H9 (cell line): Measurements from ENCODE around the gene MIPEP. TPM values are rescaled to one million over a fixed set of nuclear protein-coding genes. Genes with fewer than 3 reads are reported as not detected.

ENCODE experiments used
- DNase-seq: peaks from one replicate; pipeline ENCODE4 v3.0.0-alpha.2; 2017
- H2AFZ ChIP-seq: one replicate; pipeline ENCODE4 v1.6.1; 2013; ENCODE audit warnings: mild to moderate bottlenecking, low read length, control low read depth, moderate library complexity
- H2AK5ac ChIP-seq: 2 replicates; pipeline ENCODE4 v1.6.1; 2013; ENCODE audit warnings: low read length, control low read depth, mixed read lengths; ENCODE audit not compliant: insufficient read length
- H2BK120ac ChIP-seq: one replicate; pipeline ENCODE4 v1.6.1; 2013; ENCODE audit warnings: low read depth, mild to moderate bottlenecking, low read length, control low read depth, inconsistent platforms; ENCODE audit not compliant: poor library complexity, severe bottlenecking
- H2BK12ac ChIP-seq: 2 replicates; pipeline ENCODE4 v1.6.1; 2013; ENCODE audit warnings: low read length, control low read depth, mixed read lengths, low read depth; ENCODE audit not compliant: insufficient read length
- H2BK15ac ChIP-seq: 2 replicates; pipeline ENCODE4 v1.6.1; 2013; ENCODE audit warnings: low read depth, low read length, control low read depth
- H2BK20ac ChIP-seq: one replicate; pipeline ENCODE4 v1.6.1; 2013; ENCODE audit warnings: low read depth, mild to moderate bottlenecking, low read length, control low read depth, inconsistent platforms; ENCODE audit not compliant: poor library complexity, severe bottlenecking
- H2BK5ac ChIP-seq: 2 replicates; pipeline ENCODE4 v1.6.1; 2013; ENCODE audit warnings: low read length, control low read depth, mixed read lengths; ENCODE audit not compliant: insufficient read length
- H3K14ac ChIP-seq: 2 replicates; pipeline ENCODE4 v1.6.1; 2013; ENCODE audit warnings: low read length, control low read depth; ENCODE audit not compliant: insufficient read depth
- H3K18ac ChIP-seq: 2 replicates; pipeline ENCODE4 v1.6.1; 2013; ENCODE audit warnings: low read depth, mild to moderate bottlenecking, mixed read lengths, low read length, control low read depth; ENCODE audit not compliant: insufficient read length
- H3K23ac ChIP-seq: 2 replicates; pipeline ENCODE4 v1.6.1; 2013; ENCODE audit warnings: low read length, control low read depth, mixed read lengths, low read depth; ENCODE audit not compliant: insufficient read length
- H3K23me2 ChIP-seq: 2 replicates; pipeline ENCODE4 v1.6.1; 2013; ENCODE audit warnings: low read depth, mild to moderate bottlenecking, mixed read lengths, low read length, control low read depth; ENCODE audit not compliant: insufficient read length, poor library complexity, severe bottlenecking
- H3K27ac ChIP-seq: 2 replicates; pipeline ENCODE4 v1.5.1; 2013; ENCODE audit warnings: low read length, control low read depth, mixed read lengths, low read depth; ENCODE audit not compliant: insufficient read length
- H3K27me3 ChIP-seq: 2 replicates; pipeline ENCODE4 v1.6.1; 2013; ENCODE audit warnings: low read length, control low read depth, inconsistent platforms; ENCODE audit not compliant: insufficient read depth
- H3K4ac ChIP-seq: 2 replicates; pipeline ENCODE4 v1.6.1; 2013; ENCODE audit warnings: low read depth, mild to moderate bottlenecking, control low read depth, inconsistent platforms, low read length, moderate library complexity
- H3K4me1 ChIP-seq: 2 replicates; pipeline ENCODE4 v1.6.1; 2013; ENCODE audit warnings: low read length, control low read depth, inconsistent platforms; ENCODE audit not compliant: insufficient read depth
- H3K4me2 ChIP-seq: 2 replicates; pipeline ENCODE4 v1.6.1; 2013; ENCODE audit warnings: low read length, control low read depth, mixed read lengths; ENCODE audit not compliant: insufficient read length, insufficient read depth
- H3K56ac ChIP-seq: 2 replicates; pipeline ENCODE4 v1.6.1; 2013; ENCODE audit warnings: low read depth, mild to moderate bottlenecking, mixed read lengths, low read length, control low read depth; ENCODE audit not compliant: insufficient read length
- H3K79me1 ChIP-seq: 2 replicates; pipeline ENCODE4 v1.6.1; 2013; ENCODE audit warnings: low read depth, mild to moderate bottlenecking, moderate library complexity, low read length, control low read depth, inconsistent platforms; ENCODE audit not compliant: insufficient read depth, poor library complexity, severe bottlenecking
- H3K79me2 ChIP-seq: 2 replicates; pipeline ENCODE4 v1.6.1; 2013; ENCODE audit warnings: low read length, control low read depth, inconsistent platforms; ENCODE audit not compliant: insufficient read depth
- H3K9ac ChIP-seq: 2 replicates; pipeline ENCODE4 v1.6.1; 2013; ENCODE audit warnings: low read length, control low read depth, mixed read lengths; ENCODE audit not compliant: insufficient read length; ENCODE audit errors: extremely low read depth
- H3K9me3 ChIP-seq: one replicate; pipeline ENCODE4 v1.6.1; 2013; ENCODE audit warnings: low read depth, low read length, inconsistent platforms; ENCODE audit not compliant: control insufficient read depth
- H3T11ph ChIP-seq: one replicate; pipeline ENCODE4 v1.6.1; 2013; ENCODE audit warnings: mild to moderate bottlenecking, low read length, control low read depth, inconsistent platforms
- H4K20me1 ChIP-seq: one replicate; pipeline ENCODE4 v1.6.1; 2013; ENCODE audit not compliant: control insufficient read depth, insufficient read length, insufficient read depth
- H4K5ac ChIP-seq: 2 replicates; pipeline ENCODE4 v1.6.1; 2013; ENCODE audit warnings: low read depth, mild to moderate bottlenecking, mixed read lengths, low read length, control low read depth; ENCODE audit not compliant: insufficient read length
- H4K8ac ChIP-seq: replicated peaks from 2 replicates; pipeline ENCODE4 v1.6.1; 2013; ENCODE audit warnings: low read length, control low read depth, mixed read lengths, low read depth; ENCODE audit not compliant: insufficient read length
- H4K91ac ChIP-seq: 2 replicates; pipeline ENCODE4 v1.6.1; 2013; ENCODE audit warnings: low read depth, mild to moderate bottlenecking, moderate library complexity, mixed read lengths, low read length, control low read depth; ENCODE audit not compliant: insufficient read length
- H3K27ac Mint-ChIP-seq, 3 experiments: 2 replicates in 2 of 3; 3 replicates in 1 of 3; pipeline ENCODE4 v1.8.0; 2020 to 2021; ENCODE audit warnings: mixed read lengths in 3 of 3, mild to moderate bottlenecking in 1 of 3, moderate library complexity in 1 of 3
- H3K27me3 Mint-ChIP-seq: 2 replicates; pipeline ENCODE4 v1.8.0; 2021; ENCODE audit warnings: low read depth, mild to moderate bottlenecking, moderate library complexity, mixed read lengths
- H3K36me3 Mint-ChIP-seq, 3 experiments: 2 replicates in 2 of 3; 3 replicates in 1 of 3; pipeline ENCODE4 v1.8.0; 2020 to 2021; ENCODE audit warnings: low read depth in 3 of 3, mixed read lengths in 3 of 3; ENCODE audit not compliant: insufficient read depth in 1 of 3
- H3K4me1 Mint-ChIP-seq, 2 experiments: 2 replicates each; pipeline ENCODE4 v1.8.0; 2020; ENCODE audit warnings: mixed read lengths in 2 of 2
- H3K4me3 Mint-ChIP-seq, 2 experiments: 2 replicates in 1 of 2; 3 replicates in 1 of 2; pipeline ENCODE4 v1.8.0; 2020 to 2021; ENCODE audit warnings: mild to moderate bottlenecking in 2 of 2, mixed read lengths in 2 of 2, moderate library complexity in 1 of 2
- H3K9me3 Mint-ChIP-seq, 2 experiments: 2 replicates in 1 of 2; 3 replicates in 1 of 2; pipeline ENCODE4 v1.8.0; 2020; ENCODE audit warnings: mild to moderate bottlenecking in 2 of 2, mixed read lengths in 2 of 2, moderate library complexity in 1 of 2
- CTCF ChIP-seq: fragments of 200-600 bp; sonication (generic); conservative IDR thresholded peaks from 3 replicates; pipeline ENCODE4 v1.8.0; 2021; ENCODE audit warnings: antibody characterized with exemption, mild to moderate bottlenecking
- WGBS: extraction: QIAGEN DNeasy Blood & Tissue Kit; methylation state at CpG from one replicate; pipeline ENCODE4 v1.1.7; 2013; ENCODE audit warnings: missing lambda C conversion rate, low lambda C conversion rate, mixed read lengths; ENCODE audit not compliant: insufficient read length; ENCODE audit errors: extremely low coverage; 5-methylcytosine and 5-hydroxymethylcytosine counted together
- total RNA-seq: library from RNA; stranded (reverse); gene quantifications from 2 replicates; pipeline ENCODE4 v1.2.1, GENCODE V29; 2021

MIPEP gene
- total RNA-seq, 1 experiment from 2014 or later: 18.5 TPM

GRCh38 chr13:23758798-23759527, 130.2 kb downstream of the MIPEP start:
- Histone ChIP-seq H3K4me2 (no peak overlapping the region), H4K20me1 (no peaks in the 10 kb centered on the region), H3K79me2 (no peaks in the 10 kb centered on the region), H3T11ph (no peak overlapping the region), H3K27ac (no peak overlapping the region), H3K14ac (no peak overlapping the region), H3K9me3 (no peaks in the 10 kb centered on the region), H2AFZ (no peak overlapping the region), H3K23ac (no peak overlapping the region), H3K27me3 (no peaks in the 10 kb centered on the region), H2BK120ac (no peak overlapping the region), H4K91ac (no peak overlapping the region), H3K4ac (no peak overlapping the region), H3K79me1 (no peaks in the 10 kb centered on the region), H4K8ac (no peak overlapping the region), H2AK5ac (no peak overlapping the region), H3K9ac (no peak overlapping the region), H3K4me1 (no peaks in the 10 kb centered on the region), H2BK20ac (no peak overlapping the region), H2BK15ac (no peak overlapping the region), H3K23me2 (no peaks in the 10 kb centered on the region), H2BK5ac (no peak overlapping the region), H3K56ac (no peak overlapping the region), H3K18ac (no peak overlapping the region), H4K5ac (no peak overlapping the region), H2BK12ac (no peak overlapping the region)
- no CpG with 5 or more reads among the region's 9 CpGs for WGBS
- peaks cover 0 to 2% (median 2%) of the 10 kb centered on the region in 3 experiments; a peak in 3 of 7 replicates for H3K36me3 Mint-ChIP-seq
- peak overlapping the region in 2 of 3 experiments; percentile 49 to 94; a peak in 2 of 7 replicates for H3K27ac Mint-ChIP-seq
- no peaks in the 10 kb centered on the region for H3K9me3 Mint-ChIP-seq
- 0 out of 4 replicates have a peak, but pooled peaks cover 0 to 6% of the 10 kb centered on the region in 2 experiments for H3K4me1 Mint-ChIP-seq
- TF ChIP-seq CTCF: no peak
- H3K4me3 Mint-ChIP-seq: no peak overlapping the region
- no peak for DNase-seq
- H3K27me3 Mint-ChIP-seq: no peaks in the 10 kb centered on the region
